Stimulated activated naive B cell treated with anti-CD40 and anti-IgM and Interleukin-4, amounts not matched to agents 10 μg/mL and 1 μg/mL and 100 μg/mL, for 72 hours (primary cell): ENCODE data around the gene ARHGEF11.

ENCODE experiments used
- ATAC-seq, 2 donors: fragments of 150-1000 bp; cut with Tn5 transposase; replicated peaks; 2 replicates each; pipeline ENCODE4 v1.10.0; 2021; ENCODE audit warnings: moderate library complexity in 1 of 2
- DNase-seq: peaks from one replicate; pipeline ENCODE4 v3.0.0; 2021
- H3K27ac Mint-ChIP-seq: one replicate; pipeline ENCODE4 v1.8.0; 2022; ENCODE audit warnings: mild to moderate bottlenecking, mixed read lengths
- H3K27me3 Mint-ChIP-seq, 2 donors: one replicate each; pipeline ENCODE4 v1.8.0; 2022; ENCODE audit warnings: mixed read lengths in 2 of 2
- H3K36me3 Mint-ChIP-seq, 2 donors: one replicate each; pipeline ENCODE4 v1.8.0; 2022; ENCODE audit warnings: mixed read lengths in 2 of 2, mild to moderate bottlenecking in 1 of 2
- H3K4me1 Mint-ChIP-seq, 2 donors: one replicate each; pipeline ENCODE4 v1.8.0; 2022; ENCODE audit warnings: mixed read lengths in 2 of 2, mild to moderate bottlenecking in 1 of 2
- H3K4me3 Mint-ChIP-seq, 2 donors: one replicate each; pipeline ENCODE4 v1.8.0; 2022; ENCODE audit warnings: mild to moderate bottlenecking in 2 of 2, mixed read lengths in 2 of 2, moderate library complexity in 1 of 2
- H3K9me3 Mint-ChIP-seq, 2 donors: one replicate each; pipeline ENCODE4 v1.8.0; 2022; ENCODE audit warnings: mixed read lengths in 2 of 2, mild to moderate bottlenecking in 1 of 2

The ARHGEF11 gene

GRCh38 chr1:156945881-156946661, 99.5 kb downstream of the ARHGEF11 start:
- Mint-ChIP-seq H3K27me3 (no peaks in the 10 kb centered on the region), H3K27ac (no peak overlapping the region), H3K36me3 (peaks cover 3 to 5% of the 10 kb centered on the region in 2 donors), H3K4me1 (no peaks in the 10 kb centered on the region), H3K9me3 (no peaks in the 10 kb centered on the region), H3K4me3 (no peak overlapping the region)
- ATAC-seq (no peak), DNase-seq (no peak)

GRCh38 chr1:156944848-156945247, 100.7 kb downstream of the ARHGEF11 start:
- Mint-ChIP-seq H3K4me3 (no peak overlapping the region), H3K36me3 (peaks cover 3 to 5% of the 10 kb centered on the region in 2 donors), H3K27ac (no peak overlapping the region), H3K9me3 (no peaks in the 10 kb centered on the region), H3K27me3 (no peaks in the 10 kb centered on the region), H3K4me1 (no peaks in the 10 kb centered on the region)
- no peak for ATAC-seq
- no peak for DNase-seq

- Mint-ChIP-seq H3K4me3 (no peak overlapping the region), H3K27me3 (no peaks in the 10 kb centered on the region), H3K9me3 (no peaks in the 10 kb centered on the region), H3K27ac (no peak overlapping the region), H3K4me1 (no peaks in the 10 kb centered on the region), H3K36me3 (peaks cover 3 to 5% of the 10 kb centered on the region in 2 donors)
- no peak for ATAC-seq
- no peak for DNase-seq
Measured at GRCh38 chr1:156944268-156944667, 101.3 kb downstream of the ARHGEF11 start.

- Mint-ChIP-seq H3K9me3 (no peaks in the 10 kb centered on the region), H3K4me3 (no peak overlapping the region), H3K27me3 (no peaks in the 10 kb centered on the region), H3K36me3 (peaks cover 3 to 5% of the 10 kb centered on the region in 2 donors), H3K4me1 (no peaks in the 10 kb centered on the region), H3K27ac (no peak overlapping the region)
- ATAC-seq (no peak), DNase-seq (no peak)
Measured at GRCh38 chr1:156943756-156944155, 101.8 kb downstream of the ARHGEF11 start.

- ATAC-seq (no peak), DNase-seq (no peak)
- H3K27me3 Mint-ChIP-seq, result no peaks in the 10 kb centered on the region
- H3K4me1 Mint-ChIP-seq, result no peaks in the 10 kb centered on the region
- H3K9me3 Mint-ChIP-seq, result no peaks in the 10 kb centered on the region
- peaks cover 3 to 5% of the 10 kb centered on the region in 2 donors for H3K36me3 Mint-ChIP-seq
- H3K4me3 Mint-ChIP-seq, result no peak overlapping the region
- no peak overlapping the region for H3K27ac Mint-ChIP-seq
Measured at GRCh38 chr1:156942576-156942975, 103.0 kb downstream of the ARHGEF11 start.

- no peak for DNase-seq
- no peak overlapping the region for H3K27ac Mint-ChIP-seq
- no peak overlapping the region for H3K4me3 Mint-ChIP-seq
- no peaks in the 10 kb centered on the region for H3K27me3 Mint-ChIP-seq
- H3K4me1 Mint-ChIP-seq, result no peaks in the 10 kb centered on the region
- H3K9me3 Mint-ChIP-seq, result no peaks in the 10 kb centered on the region
- ATAC-seq, result no peak
- H3K36me3 Mint-ChIP-seq, result peaks cover 3 to 5% of the 10 kb centered on the region in 2 donors
Measured at GRCh38 chr1:156942176-156942575, 103.4 kb downstream of the ARHGEF11 start.

GRCh38 chr1:156941675-156942074, 103.9 kb downstream of the ARHGEF11 start:
- Mint-ChIP-seq H3K27ac (no peak overlapping the region), H3K36me3 (peaks cover 3 to 5% of the 10 kb centered on the region in 2 donors), H3K27me3 (no peaks in the 10 kb centered on the region), H3K9me3 (no peaks in the 10 kb centered on the region), H3K4me3 (no peak overlapping the region), H3K4me1 (no peaks in the 10 kb centered on the region)
- DNase-seq (no peak), ATAC-seq (no peak)

GRCh38 chr1:156939786-156940334, 105.7 kb downstream of the ARHGEF11 start:
- Mint-ChIP-seq H3K36me3 (peaks cover 0 to 2% of the 10 kb centered on the region in 2 donors), H3K4me1 (no peaks in the 10 kb centered on the region), H3K9me3 (no peaks in the 10 kb centered on the region), H3K27me3 (no peaks in the 10 kb centered on the region), H3K27ac (no peak overlapping the region), H3K4me3 (no peak overlapping the region)
- ATAC-seq (no peak), DNase-seq (no peak)

GRCh38 chr1:156938813-156939212, 106.7 kb downstream of the ARHGEF11 start:
- Mint-ChIP-seq H3K27me3 (peaks cover 0 to 4% of the 10 kb centered on the region in 2 donors), H3K27ac (peak overlapping the region; percentile 32), H3K36me3 (peaks cover 0 to 2% of the 10 kb centered on the region in 2 donors), H3K4me3 (no peak overlapping the region), H3K4me1 (no peaks in the 10 kb centered on the region), H3K9me3 (no peaks in the 10 kb centered on the region)
- ATAC-seq (no peak), DNase-seq (no peak)

GRCh38 chr1:156937883-156938282, 107.7 kb downstream of the ARHGEF11 start:
- no peak for DNase-seq

GRCh38 chr1:156936721-156937220, 108.8 kb downstream of the ARHGEF11 start:
- no peaks in the 10 kb centered on the region for H3K9me3 Mint-ChIP-seq
- no peak overlapping the region for H3K4me3 Mint-ChIP-seq
- no peaks in the 10 kb centered on the region for H3K4me1 Mint-ChIP-seq
- DNase-seq (no peak), ATAC-seq (peak in 1 of 2 donors; percentile 47)
- peaks cover 8 to 19% of the 10 kb centered on the region in 2 donors for H3K27me3 Mint-ChIP-seq
- H3K27ac Mint-ChIP-seq, result no peak overlapping the region
- H3K36me3 Mint-ChIP-seq, result no peaks in the 10 kb centered on the region

More at GRCh38 chr1:156937883-156938282, 107.7 kb downstream of the ARHGEF11 start:
- H3K4me3 Mint-ChIP-seq, result no peak overlapping the region
- ATAC-seq, result no peak
- no peak overlapping the region for H3K27ac Mint-ChIP-seq
- no peaks in the 10 kb centered on the region for H3K9me3 Mint-ChIP-seq
- H3K36me3 Mint-ChIP-seq, result peaks cover 0 to 2% of the 10 kb centered on the region in 2 donors
- no peaks in the 10 kb centered on the region for H3K4me1 Mint-ChIP-seq
- peaks cover 5 to 11% of the 10 kb centered on the region in 2 donors for H3K27me3 Mint-ChIP-seq

- Mint-ChIP-seq H3K27ac (no peak overlapping the region), H3K4me3 (no peak overlapping the region), H3K27me3 (peaks cover 12 to 23% of the 10 kb centered on the region in 2 donors), H3K9me3 (no peaks in the 10 kb centered on the region), H3K4me1 (no peaks in the 10 kb centered on the region), H3K36me3 (no peaks in the 10 kb centered on the region)
- no peak for ATAC-seq
- no peak for DNase-seq
Measured at GRCh38 chr1:156936191-156936590, 109.4 kb downstream of the ARHGEF11 start.

GRCh38 chr1:156935505-156936128, 109.9 kb downstream of the ARHGEF11 start:
- H3K27ac Mint-ChIP-seq, result no peak overlapping the region
- no peaks in the 10 kb centered on the region for H3K9me3 Mint-ChIP-seq
- H3K4me3 Mint-ChIP-seq, result no peak overlapping the region
- no peak for DNase-seq
- H3K27me3 Mint-ChIP-seq, result peaks cover 18 to 29% of the 10 kb centered on the region in 2 donors
- ATAC-seq, result no peak
- no peaks in the 10 kb centered on the region for H3K4me1 Mint-ChIP-seq
- H3K36me3 Mint-ChIP-seq, result no peaks in the 10 kb centered on the region

GRCh38 chr1:156933136-156933535, 112.4 kb downstream of the ARHGEF11 start:
- Mint-ChIP-seq H3K27me3 (peaks cover 41 to 48% of the 10 kb centered on the region in 2 donors), H3K27ac (no peak overlapping the region), H3K9me3 (no peaks in the 10 kb centered on the region), H3K36me3 (no peaks in the 10 kb centered on the region), H3K4me1 (peaks cover 1 to 6% of the 10 kb centered on the region in 2 donors), H3K4me3 (no peak overlapping the region)
- DNase-seq, result no peak
- no peak for ATAC-seq
